ENCODE data around the gene ZNF516. TPM values are rescaled to one million over a fixed set of nuclear protein-coding genes. Genes with fewer than 3 reads are reported as not detected.

ZNF516 gene
- polyA plus RNA-seq, 2 of the 4 experiments (the other 2 are of a cell fraction) = 3.9 to 4.9 TPM

DNA sequence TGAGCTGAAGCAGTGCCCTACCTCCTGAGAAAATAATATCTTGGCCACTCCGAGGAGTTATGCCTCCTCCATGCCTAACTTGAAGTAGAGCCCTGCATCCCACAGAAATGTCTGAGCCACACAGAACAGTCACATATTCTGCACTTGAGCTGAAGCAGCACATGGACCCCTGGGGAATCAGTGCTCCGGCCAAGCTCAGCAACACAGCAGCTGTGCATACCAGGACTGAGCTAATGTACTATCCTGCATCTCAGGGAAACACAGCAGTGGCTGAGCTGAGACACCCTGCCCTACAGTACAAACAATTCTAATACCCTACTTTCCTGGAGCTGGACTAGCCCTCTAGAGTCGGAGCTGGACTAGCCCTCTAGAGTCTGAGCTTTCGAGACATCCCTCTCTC, 166.9 kb downstream of the ZNF516 start:
- ATAC-seq (no peak), DNase-seq (ENCODE audit: low read depth in 1 of 2, low spot score in 1 of 2) (no peak), FAIRE-seq (no peak)
- TF ChIP-seq CEBPB (IDR thresholded peaks at IDR 0.05) = no peak
- TF ChIP-seq HMGXB4 (CRISPR knock-in tag; IDR thresholded peaks at IDR 0.05; ENCODE audit: borderline replicate concordance) = no peak
- TF ChIP-seq MYC (IDR thresholded peaks at IDR 0.05; ENCODE audit: borderline replicate concordance, low read length) = no peak
- no peak for TF ChIP-seq FOXS1 (CRISPR knock-in tag; IDR thresholded peaks at IDR 0.05)
- TF ChIP-seq NFE2L2 (conservative IDR thresholded peaks at IDR 0.05; ENCODE audit: low read length) = no peak
- ChIA-PET POLR2A (no interaction called here), CTCF (no interaction called here)
- no peak overlapping the region for H3K4me3 ChIP-seq
- H3K9me3 ChIP-seq = no peaks in the 10 kb centered on the region; the same call in 2 of the 3 replicates
- 0% methylated on average over 3 of the region's 4 CpGs for WGBS (ENCODE audit: missing lambda C conversion rate)
- no peak overlapping the region for H3K27ac ChIP-seq
- no peaks in the 10 kb centered on the region for H3K4me1 ChIP-seq
- no peak overlapping the region for H3K4me2 ChIP-seq

- FAIRE-seq = no peak
- H3K4me1 ChIP-seq = no peaks in the 10 kb centered on the region
- H3K27ac ChIP-seq = no peak overlapping the region
- ATAC-seq = no peak
- ChIA-PET POLR2A (no interaction called here), CTCF (no interaction called here)
- H3K9me3 ChIP-seq = no peaks in the 10 kb centered on the region
- H3K4me3 ChIP-seq = no peak overlapping the region
- no peak overlapping the region for H3K4me2 ChIP-seq
- 61% methylated on average over 7 of the region's 7 CpGs for WGBS (ENCODE audit: missing lambda C conversion rate)
- TF ChIP-seq HEYL (CRISPR knock-in tag; IDR thresholded peaks at IDR 0.05) (no peak), JUN (IDR thresholded peaks at IDR 0.05) (no peak), ZC3H11A (IDR thresholded peaks at IDR 0.05) (no peak), CBX2 (IDR thresholded peaks at IDR 0.05; ENCODE audit: borderline replicate concordance, low read depth) (no peak), ESRRA (IDR thresholded peaks at IDR 0.05; ENCODE audit: borderline replicate concordance, low read length) (no peak)
- TF ChIP-seq, protein P1, sequence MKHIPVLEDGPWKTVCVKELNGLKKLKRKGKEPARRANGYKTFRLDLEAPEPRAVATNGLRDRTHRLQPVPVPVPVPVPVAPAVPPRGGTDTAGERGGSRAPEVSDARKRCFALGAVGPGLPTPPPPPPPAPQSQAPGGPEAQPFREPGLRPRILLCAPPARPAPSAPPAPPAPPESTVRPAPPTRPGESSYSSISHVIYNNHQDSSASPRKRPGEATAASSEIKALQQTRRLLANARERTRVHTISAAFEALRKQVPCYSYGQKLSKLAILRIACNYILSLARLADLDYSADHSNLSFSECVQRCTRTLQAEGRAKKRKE (CRISPR knock-in tag; IDR thresholded peaks at IDR 0.05; ENCODE audit: low read depth) = no peak
- no peak for DNase-seq (ENCODE audit: low read depth in 1 of 2, low spot score in 1 of 2)
Measured at GRCh38 chr18:76323891-76324290, 171.2 kb downstream of the ZNF516 start.

DNA sequence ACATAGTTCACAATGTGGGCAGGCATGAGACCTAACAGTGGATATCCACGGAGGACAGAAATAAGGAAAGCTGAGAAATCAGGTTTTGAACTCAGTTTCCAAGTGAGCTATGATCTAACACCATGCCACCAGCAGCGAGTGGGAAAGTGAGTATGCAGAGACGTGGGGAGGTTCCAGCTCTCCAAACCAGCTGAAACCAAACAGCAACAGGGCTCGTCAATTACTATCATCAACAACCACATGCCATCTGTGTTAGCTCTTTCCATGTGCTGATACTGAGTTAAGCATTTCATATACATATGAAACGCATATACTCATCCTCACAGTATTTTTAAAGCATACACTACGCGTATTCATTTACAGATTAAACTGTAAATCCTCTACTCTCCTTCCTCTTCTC, 172.4 kb downstream of the ZNF516 start:
- H3K27ac ChIP-seq = no peak overlapping the region
- no peak for TF ChIP-seq RNF2 (IDR thresholded peaks at IDR 0.05; ENCODE audit: borderline replicate concordance, low read depth)
- no peak for TF ChIP-seq ZNF302 (CRISPR knock-in tag; IDR thresholded peaks at IDR 0.05)
- no peak for TF ChIP-seq POLR2AphosphoS2 (conservative IDR thresholded peaks at IDR 0.05; ENCODE audit: low read length)
- TF ChIP-seq HMGXB4 (CRISPR knock-in tag; IDR thresholded peaks at IDR 0.05; ENCODE audit: borderline replicate concordance) = no peak
- no peak for TF ChIP-seq EP300 (IDR thresholded peaks at IDR 0.05)
- TF ChIP-seq FOXS1 (CRISPR knock-in tag; IDR thresholded peaks at IDR 0.05) = no peak
- TF ChIP-seq RFX5 (IDR thresholded peaks at IDR 0.05) = no peak
- TF ChIP-seq NR3C1 (IDR thresholded peaks at IDR 0.05) = no peak
- no peak for TF ChIP-seq ESRRA (IDR thresholded peaks at IDR 0.05; ENCODE audit: borderline replicate concordance, low read length)
- TF ChIP-seq CTCF (IDR thresholded peaks at IDR 0.05) = no peak

More for the DNA sequence above, 172.4 kb downstream of the ZNF516 start:
- FAIRE-seq (no peak), DNase-seq (ENCODE audit: low read depth in 1 of 2, low spot score in 1 of 2) (no peak), ATAC-seq (no peak)
- Histone ChIP-seq H3K4me1 (no peaks in the 10 kb centered on the region), H3K4me2 (no peak overlapping the region), H3K4me3 (no peak overlapping the region), H3K9me3 (no peaks in the 10 kb centered on the region)
- ChIA-PET CTCF (interaction anchor here (0.5 kb wide), 2 partner anchors 289 to 334 kb away, joined by 3 to 4 read pairs; no protein-coding TSS in a partner anchor), POLR2A (no interaction called here)
- 41% methylated on average over 7 of the region's 7 CpGs for WGBS (ENCODE audit: missing lambda C conversion rate)

All from A549 (cell line).